ENCODE results near the gene FAM234B.

The FAM234B gene, protein sequence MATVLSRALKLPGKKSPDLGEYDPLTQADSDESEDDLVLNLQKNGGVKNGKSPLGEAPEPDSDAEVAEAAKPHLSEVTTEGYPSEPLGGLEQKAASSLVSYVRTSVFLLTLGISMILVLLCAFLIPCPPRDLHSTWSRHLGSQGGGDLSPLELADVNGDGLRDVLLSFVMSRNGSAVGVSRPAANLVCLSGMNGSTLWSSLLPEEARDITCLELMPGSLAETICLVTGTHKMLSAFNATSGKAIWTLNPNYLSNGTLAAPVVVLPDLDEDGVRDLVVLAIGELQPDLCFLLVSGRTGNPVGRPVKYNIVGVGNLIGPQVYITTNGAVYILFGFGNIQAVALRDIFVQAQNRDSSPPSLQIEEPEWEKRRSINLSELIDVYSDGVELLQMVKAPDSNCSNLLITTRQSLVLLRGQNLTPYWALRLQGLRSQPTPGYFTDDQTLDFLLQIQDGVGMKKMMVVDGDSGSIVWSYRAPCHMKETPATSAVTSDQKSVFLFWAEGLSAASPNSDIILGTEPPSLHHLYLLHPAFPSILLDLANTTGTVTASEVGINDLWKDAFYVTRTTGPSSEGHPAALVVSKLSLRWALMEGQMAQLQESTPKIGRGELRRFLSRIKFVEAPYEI

GRCh38 chr12:13044002-13044905 lies at the start of gene FAM234B:
Gene FAM234B, plus strand, starts transcription at chr12:13044381. Its CDS starts 23 bp downstream, at chr12:13044404.
- Mint-ChIP-seq H3K27me3 (peaks cover 7% of the 10 kb centered on the region), H3K4me1 (no peaks in the 10 kb centered on the region), H3K4me3 (peak within 1 kb of the TSS; percentile 81), H3K36me3 (ENCODE audit: insufficient read depth) (no peaks in the 10 kb centered on the region), H3K27ac (ENCODE audit: low read depth) (peak within 1 kb of the TSS; percentile 42), H3K9me3 (no peaks in the 10 kb centered on the region)
- DNase-seq (ENCODE audit: low spot score in 2 of 2) (peak; percentile 31 to 43), ATAC-seq (replicated peaks; ENCODE audit: extremely low read depth, poor library complexity, severe bottlenecking) (peak; percentile 93)

GRCh38 chr12:12995088-12995487 lies 49.1 kb upstream of the FAM234B start:
- no peaks in the 10 kb centered on the region for H3K9me3 Mint-ChIP-seq

GRCh38 chr12:12996209-12996608 lies 48.0 kb upstream of the FAM234B start:
- Mint-ChIP-seq H3K36me3 (ENCODE audit: insufficient read depth) (peaks cover 7% of the 10 kb centered on the region), H3K9me3 (no peaks in the 10 kb centered on the region), H3K4me1 (peaks cover 31% of the 10 kb centered on the region), H3K27me3 (no peaks in the 10 kb centered on the region), H3K4me3 (no peak overlapping the region), H3K27ac (ENCODE audit: low read depth) (no peak overlapping the region)
- DNase-seq (ENCODE audit: low spot score in 2 of 2) (no peak), ATAC-seq (replicated peaks; ENCODE audit: extremely low read depth, poor library complexity, severe bottlenecking) (no peak)

More at GRCh38 chr12:12995088-12995487, 49.1 kb upstream of the FAM234B start:
- Mint-ChIP-seq H3K27me3 (no peaks in the 10 kb centered on the region), H3K27ac (ENCODE audit: low read depth) (no peak overlapping the region), H3K4me3 (no peak overlapping the region), H3K36me3 (ENCODE audit: insufficient read depth) (peaks cover 4% of the 10 kb centered on the region), H3K4me1 (peaks cover 27% of the 10 kb centered on the region)
- DNase-seq (ENCODE audit: low spot score in 2 of 2), result no peak
- no peak for ATAC-seq (replicated peaks; ENCODE audit: extremely low read depth, poor library complexity, severe bottlenecking)

- Mint-ChIP-seq H3K9me3 (no peaks in the 10 kb centered on the region), H3K4me1 (peaks cover 34% of the 10 kb centered on the region), H3K4me3 (no peak overlapping the region), H3K36me3 (ENCODE audit: insufficient read depth) (peaks cover 7% of the 10 kb centered on the region), H3K27ac (ENCODE audit: low read depth) (no peak overlapping the region), H3K27me3 (no peaks in the 10 kb centered on the region)
- DNase-seq (ENCODE audit: low spot score in 2 of 2), result no peak
- ATAC-seq (replicated peaks; ENCODE audit: extremely low read depth, poor library complexity, severe bottlenecking), result no peak
Observed at GRCh38 chr12:12997156-12997555, 47.0 kb upstream of the FAM234B start.

DNA sequence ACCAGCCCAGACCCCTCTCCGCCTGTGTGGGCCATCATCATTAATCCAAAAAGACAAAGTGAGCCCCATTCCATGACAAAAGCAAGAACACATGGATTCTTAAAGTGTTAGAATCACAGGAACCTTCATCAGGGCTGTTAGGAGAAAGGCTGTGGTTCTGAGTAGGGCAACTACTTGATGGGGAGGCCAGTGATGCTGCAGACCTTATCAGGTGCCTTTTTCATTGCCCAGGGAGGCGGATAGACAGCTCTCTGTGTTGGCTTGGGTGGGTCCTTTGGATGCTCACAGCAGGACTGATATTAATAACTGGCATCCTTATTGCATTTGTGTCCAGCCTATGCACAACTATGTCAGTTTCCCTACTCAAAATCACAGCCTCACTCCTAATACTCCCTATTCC lies 46.4 kb upstream of the FAM234B start:
- Mint-ChIP-seq H3K27ac (ENCODE audit: low read depth) (no peak overlapping the region), H3K27me3 (no peaks in the 10 kb centered on the region), H3K4me1 (peaks cover 34% of the 10 kb centered on the region), H3K9me3 (no peaks in the 10 kb centered on the region), H3K4me3 (no peak overlapping the region), H3K36me3 (ENCODE audit: insufficient read depth) (peaks cover 7% of the 10 kb centered on the region)
- ATAC-seq (replicated peaks; ENCODE audit: extremely low read depth, poor library complexity, severe bottlenecking), result no peak
- DNase-seq (ENCODE audit: low spot score in 2 of 2), result no peak

GRCh38 chr12:12998248-12998647 lies 45.9 kb upstream of the FAM234B start:
- H3K27me3 Mint-ChIP-seq, result no peaks in the 10 kb centered on the region
- ATAC-seq (replicated peaks; ENCODE audit: extremely low read depth, poor library complexity, severe bottlenecking), result no peak
- no peak overlapping the region for H3K27ac Mint-ChIP-seq (ENCODE audit: low read depth)
- H3K4me1 Mint-ChIP-seq, result peaks cover 29% of the 10 kb centered on the region
- H3K36me3 Mint-ChIP-seq (ENCODE audit: insufficient read depth), result peaks cover 7% of the 10 kb centered on the region
- no peak overlapping the region for H3K4me3 Mint-ChIP-seq
- H3K9me3 Mint-ChIP-seq, result no peaks in the 10 kb centered on the region
- no peak for DNase-seq (ENCODE audit: low spot score in 2 of 2)

DNA sequence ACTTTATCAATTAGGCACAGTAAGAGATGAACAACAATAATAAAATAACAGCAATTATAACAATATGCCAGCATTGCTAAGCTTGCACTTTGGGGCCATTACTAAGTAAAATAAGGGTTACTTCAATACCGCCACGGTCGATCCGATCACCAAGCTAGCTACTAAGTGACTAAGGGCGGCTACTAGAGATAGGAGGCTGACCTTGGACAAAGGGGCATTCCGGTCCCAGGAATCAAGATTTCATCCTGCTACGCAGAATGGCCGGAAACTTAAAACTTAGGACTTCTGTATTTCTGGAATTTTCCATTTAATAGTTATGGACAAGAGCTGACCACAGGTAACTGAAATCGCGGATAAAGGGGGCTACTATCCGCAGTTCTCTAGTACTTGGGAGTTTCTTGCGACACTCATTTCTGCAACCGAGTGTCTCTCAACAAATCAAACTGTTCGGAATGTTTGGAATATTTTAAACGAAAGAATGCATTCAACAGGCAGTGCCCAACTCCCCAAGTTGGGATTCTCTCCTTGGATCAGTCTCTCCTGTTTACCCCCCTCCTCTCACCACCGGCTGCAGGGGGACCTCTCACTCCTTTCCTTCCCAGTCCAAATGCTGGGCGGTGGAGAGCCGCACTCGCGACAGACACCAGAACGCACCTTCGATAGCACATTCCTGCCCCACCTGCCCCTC lies 44.8 kb upstream of the FAM234B start:
- Mint-ChIP-seq H3K9me3 (no peaks in the 10 kb centered on the region), H3K4me3 (peak overlapping the region; percentile 90), H3K27ac (ENCODE audit: low read depth) (peak overlapping the region; percentile 84), H3K36me3 (ENCODE audit: insufficient read depth) (peaks cover 7% of the 10 kb centered on the region), H3K27me3 (no peaks in the 10 kb centered on the region), H3K4me1 (peaks cover 25% of the 10 kb centered on the region)
- DNase-seq (ENCODE audit: low spot score in 2 of 2) (no peak), ATAC-seq (replicated peaks; ENCODE audit: extremely low read depth, poor library complexity, severe bottlenecking) (no peak)

DNA sequence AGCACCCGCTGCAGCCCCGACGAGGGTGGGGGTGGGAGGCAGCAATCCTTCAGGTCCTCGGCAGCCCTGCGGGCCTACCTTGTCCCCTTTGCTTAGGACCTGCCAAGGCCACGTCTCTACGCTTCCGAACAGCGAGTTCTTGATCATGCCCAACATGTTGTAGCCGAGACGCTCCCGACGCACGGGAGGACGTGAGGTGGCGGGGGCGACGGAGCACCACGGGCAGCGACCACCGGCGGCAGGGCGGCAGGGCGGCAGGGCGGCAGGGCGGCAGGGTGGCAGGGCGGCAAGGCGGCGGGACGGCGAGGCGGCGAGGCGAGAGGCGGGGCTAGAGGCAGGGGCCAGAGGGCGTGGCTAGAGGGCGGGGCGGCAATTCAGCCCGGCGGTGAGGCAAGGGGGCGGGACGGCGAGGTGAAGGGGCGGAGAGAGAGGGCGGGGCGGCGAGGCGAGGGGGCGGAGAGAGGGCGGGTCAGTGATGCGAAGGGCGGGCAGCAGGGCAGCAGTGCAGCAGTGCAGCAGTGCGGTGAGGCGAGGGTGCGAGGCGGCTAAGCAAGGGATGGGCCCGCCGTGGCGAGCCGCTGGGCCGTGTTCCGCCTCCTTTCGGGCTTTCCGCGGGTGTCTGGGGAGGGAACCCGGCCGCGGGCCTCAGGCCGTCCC lies 44.1 kb upstream of the FAM234B start, which contains the start of gene HEBP1:
Gene HEBP1 (minus strand): TSS at position 307 of the 657 bp plus-strand sequence. CDS start 151 bp downstream, at position 156.
- H3K27me3 Mint-ChIP-seq, result no peaks in the 10 kb centered on the region

DNA sequence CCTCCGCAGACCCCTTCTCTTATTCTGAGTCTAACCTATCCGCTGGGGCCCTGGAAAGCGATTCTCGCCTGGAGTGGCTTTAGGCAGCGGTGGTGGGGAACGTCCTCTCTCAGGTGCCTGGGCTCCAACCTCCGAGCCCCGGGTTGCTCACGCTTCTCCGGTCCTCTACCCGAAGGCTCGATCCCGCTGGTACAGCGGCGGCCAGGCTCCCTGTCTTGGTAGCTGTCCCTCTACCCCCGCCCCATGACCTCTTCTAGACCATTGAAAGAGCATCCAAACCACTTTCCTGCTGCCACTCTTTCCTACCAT lies 43.6 kb upstream of the FAM234B start:
- H3K27me3 Mint-ChIP-seq, result no peaks in the 10 kb centered on the region
- H3K27ac Mint-ChIP-seq (ENCODE audit: low read depth), result peak overlapping the region; percentile 84
- DNase-seq (ENCODE audit: low spot score in 2 of 2) (no peak), ATAC-seq (replicated peaks; ENCODE audit: extremely low read depth, poor library complexity, severe bottlenecking) (peak; percentile 34)
- peaks cover 25% of the 10 kb centered on the region for H3K4me1 Mint-ChIP-seq
- H3K36me3 Mint-ChIP-seq (ENCODE audit: insufficient read depth), result peaks cover 7% of the 10 kb centered on the region
- no peaks in the 10 kb centered on the region for H3K9me3 Mint-ChIP-seq
- peak overlapping the region; percentile 90 for H3K4me3 Mint-ChIP-seq

More for the DNA sequence above, 44.1 kb upstream of the FAM234B start, which contains the start of gene HEBP1:
- H3K9me3 Mint-ChIP-seq, result no peaks in the 10 kb centered on the region
- H3K27ac Mint-ChIP-seq (ENCODE audit: low read depth), result peak within 1 kb of the TSS; percentile 84
- peaks cover 7% of the 10 kb centered on the region for H3K36me3 Mint-ChIP-seq (ENCODE audit: insufficient read depth)
- peaks cover 25% of the 10 kb centered on the region for H3K4me1 Mint-ChIP-seq
- ATAC-seq (replicated peaks; ENCODE audit: extremely low read depth, poor library complexity, severe bottlenecking) (peak; percentile 88), DNase-seq (ENCODE audit: low spot score in 2 of 2) (peak; percentile 91 to 97)
- peak within 1 kb of the TSS; percentile 90 for H3K4me3 Mint-ChIP-seq

- Mint-ChIP-seq H3K36me3 (ENCODE audit: insufficient read depth) (peaks cover 7% of the 10 kb centered on the region), H3K27ac (ENCODE audit: low read depth) (peak overlapping the region; percentile 84), H3K4me1 (peaks cover 25% of the 10 kb centered on the region), H3K27me3 (no peaks in the 10 kb centered on the region), H3K9me3 (no peaks in the 10 kb centered on the region), H3K4me3 (peak overlapping the region; percentile 90)
- peak; percentile 30 for ATAC-seq (replicated peaks; ENCODE audit: extremely low read depth, poor library complexity, severe bottlenecking)
- DNase-seq (ENCODE audit: low spot score in 2 of 2), result peak; percentile 15 to 17
Observed at GRCh38 chr12:13000925-13001774, 43.0 kb upstream of the FAM234B start.

GRCh38 chr12:13001775-13002040 lies 42.5 kb upstream of the FAM234B start:
- peak overlapping the region; percentile 81 for H3K4me3 Mint-ChIP-seq
- no peaks in the 10 kb centered on the region for H3K9me3 Mint-ChIP-seq
- H3K36me3 Mint-ChIP-seq (ENCODE audit: insufficient read depth), result peaks cover 7% of the 10 kb centered on the region
- peak overlapping the region; percentile 74 for H3K27ac Mint-ChIP-seq (ENCODE audit: low read depth)
- DNase-seq (ENCODE audit: low spot score in 2 of 2) (no peak), ATAC-seq (replicated peaks; ENCODE audit: extremely low read depth, poor library complexity, severe bottlenecking) (no peak)
- H3K27me3 Mint-ChIP-seq, result no peaks in the 10 kb centered on the region
- peaks cover 25% of the 10 kb centered on the region for H3K4me1 Mint-ChIP-seq

All from central memory CD8-positive, alpha-beta T cell (primary cell).